CD4-positive, alpha-beta T cell treated with Interleukin-17A for 4 hours (primary cell): ENCODE data around the gene ZKSCAN8.
A peak's percentile ranks its signal among the peaks of the same experiment; 100 is the strongest.

ENCODE experiments used
- DNase-seq: peaks from one replicate; pipeline ENCODE4 v3.0.0-alpha.2; 2020; ENCODE audit warnings: mixed read lengths

ZKSCAN8 gene

GRCh38 chr6:28140616-28141015 is 1.1 kb upstream of the ZKSCAN8 start:
- DNase-seq = no peak

GRCh38 chr6:28142446-28142845 is 763 bp downstream of the ZKSCAN8 start:
- DNase-seq = no peak

GRCh38 chr6:28145231-28145630 is 3.5 kb downstream of the ZKSCAN8 start:
- no peak for DNase-seq

GRCh38 chr6:28152531-28152930 is 10.8 kb downstream of the ZKSCAN8 start:
- DNase-seq = no peak

- no peak for DNase-seq
Measured at GRCh38 chr6:28153546-28153945, 11.9 kb downstream of the ZKSCAN8 start.

- no peak for DNase-seq
Measured at GRCh38 chr6:28154357-28154756, 12.7 kb downstream of the ZKSCAN8 start.

- DNase-seq = no peak
Measured at GRCh38 chr6:28158318-28158717, 16.6 kb downstream of the ZKSCAN8 start.

GRCh38 chr6:28159029-28159607 is 17.4 kb downstream of the ZKSCAN8 start:
- no peak for DNase-seq

GRCh38 chr6:28160233-28160632 is 18.6 kb downstream of the ZKSCAN8 start:
- no peak for DNase-seq

- peak; percentile 79 for DNase-seq
Measured at GRCh38 chr6:28161410-28162079, 19.9 kb downstream of the ZKSCAN8 start.

GRCh38 chr6:28165563-28165962 is 23.9 kb downstream of the ZKSCAN8 start:
- no peak for DNase-seq

- no peak for DNase-seq
Measured at GRCh38 chr6:28167068-28167467, 25.4 kb downstream of the ZKSCAN8 start.

- DNase-seq = no peak
Measured at GRCh38 chr6:28167926-28168325, 26.2 kb downstream of the ZKSCAN8 start.

- no peak for DNase-seq
Measured at GRCh38 chr6:28171271-28171670, 29.6 kb downstream of the ZKSCAN8 start.

GRCh38 chr6:28172006-28172405 is 30.3 kb downstream of the ZKSCAN8 start:
- no peak for DNase-seq

GRCh38 chr6:28176373-28176772 is 34.7 kb downstream of the ZKSCAN8 start:
- no peak for DNase-seq

GRCh38 chr6:28182255-28182654 is 40.6 kb downstream of the ZKSCAN8 start:
- no peak for DNase-seq

- DNase-seq = no peak
Measured at GRCh38 chr6:28188111-28188979, 46.7 kb downstream of the ZKSCAN8 start.

GRCh38 chr6:28200020-28200419 is 58.3 kb downstream of the ZKSCAN8 start:
- no peak for DNase-seq

GRCh38 chr6:28203201-28203600 is 61.5 kb downstream of the ZKSCAN8 start:
- no peak for DNase-seq

- no peak for DNase-seq
Measured at GRCh38 chr6:28205879-28206278, 64.2 kb downstream of the ZKSCAN8 start.

- no peak for DNase-seq
Measured at GRCh38 chr6:28206527-28206926, 64.8 kb downstream of the ZKSCAN8 start.

- DNase-seq = no peak
Measured at GRCh38 chr6:28206928-28207509, 65.3 kb downstream of the ZKSCAN8 start.
